HG02870 (cell line): ENCODE results near the gene TCEANC2.
A peak's percentile ranks its signal among the peaks of the same experiment; 100 is the strongest.
"Not testable (repeated sequence)": the region's sequence is repeated elsewhere in the genome, so short reads cannot be mapped to it uniquely, and the experiment has no call there.

Experiments used
- ATAC-seq: cut with Tn5 transposase; IDR thresholded peaks from one replicate; pipeline ENCODE4 v1.9.1; 2021; ENCODE audit warnings: mild to moderate bottlenecking, moderate library complexity; ENCODE audit not compliant: unreplicated experiment

Gene TCEANC2

GRCh38 chr1:54081306-54082270 is 28.2 kb downstream of the TCEANC2 start:
- peak; percentile 68 for ATAC-seq

- ATAC-seq, result no peak
These were observed 31.4 kb downstream of the TCEANC2 start for GRCh38 chr1:54084794-54085193.

- ATAC-seq, result no peak
These were observed 33.3 kb downstream of the TCEANC2 start for GRCh38 chr1:54086754-54087153.

GRCh38 chr1:54088385-54088784 is 35.0 kb downstream of the TCEANC2 start:
- ATAC-seq, result no peak

- no peak for ATAC-seq
These were observed 38.3 kb downstream of the TCEANC2 start for GRCh38 chr1:54091666-54092065.

GRCh38 chr1:54094001-54094729 is 40.8 kb downstream of the TCEANC2 start:
- ATAC-seq, result no peak

- not testable (repeated sequence) for ATAC-seq
These were observed 41.3 kb downstream of the TCEANC2 start for GRCh38 chr1:54094730-54095105.

- ATAC-seq, result no peak
These were observed 42.3 kb downstream of the TCEANC2 start for GRCh38 chr1:54095546-54096226.

GRCh38 chr1:54096227-54096876 is 42.9 kb downstream of the TCEANC2 start:
- ATAC-seq, result no peak

GRCh38 chr1:54096877-54097240 is 43.5 kb downstream of the TCEANC2 start:
- no peak for ATAC-seq

GRCh38 chr1:54099061-54099610 is 45.7 kb downstream of the TCEANC2 start:
- no peak for ATAC-seq

GRCh38 chr1:54100500-54100899 is 47.1 kb downstream of the TCEANC2 start:
- no peak for ATAC-seq

- ATAC-seq, result no peak
These were observed 50.0 kb downstream of the TCEANC2 start for GRCh38 chr1:54103414-54103813.

- ATAC-seq, result not testable (repeated sequence)
These were observed 51.2 kb downstream of the TCEANC2 start for GRCh38 chr1:54104613-54105012.

GRCh38 chr1:54105080-54105479 is 51.7 kb downstream of the TCEANC2 start:
- no peak for ATAC-seq

GRCh38 chr1:54105736-54106269 is 52.4 kb downstream of the TCEANC2 start:
- no peak for ATAC-seq

GRCh38 chr1:54107131-54107530 is 53.7 kb downstream of the TCEANC2 start:
- ATAC-seq, result no peak

- no peak for ATAC-seq
These were observed 54.7 kb downstream of the TCEANC2 start for GRCh38 chr1:54108156-54108555.

GRCh38 chr1:54109129-54110090 is 56.0 kb downstream of the TCEANC2 start:
- ATAC-seq, result no peak
